A549 (cell line): Measurements from ENCODE around the gene ALDH7A1. TPM values are rescaled to one million over a fixed set of nuclear protein-coding genes. Genes with fewer than 3 reads are reported as not detected.

Experiments used
- ATAC-seq, 2 experiments: fragments of 200-7000 bp in 1 of 2; fragments of >200 bp in 1 of 2; cut with Nextera tagmentation in 1 of 2; cut with Tn5 transposase in 1 of 2; 3 replicates each; pipeline versions ENCODE4 v1.8.0 to v1.9.1; 2018 to 2020; ENCODE audit warnings: mild to moderate bottlenecking in 1 of 2, moderate library complexity in 1 of 2
- CTCF ChIA-PET: fragments of 300-600 bp; sonication (Branson Sonifier 250); formaldehyde crosslinking; extraction: SDS; loops from one replicate; lab custom pipeline; 2021; ENCODE audit warnings: antibody characterized with exemption, inconsistent platforms; lab: Yijun Ruan, JAX
- POLR2A ChIA-PET: fragments of 350-600 bp; formaldehyde crosslinking; extraction: SDS; loops from one replicate; lab custom pipeline; 2021; ENCODE audit warnings: antibody characterized with exemption, inconsistent platforms; lab: Yijun Ruan, JAX
- DNase-seq, 2 experiments: peaks; one replicate each; pipeline versions ENCODE4 v3.0.0 to v3.0.0-alpha.2; 2011 to 2016; ENCODE audit warnings: low read depth in 1 of 2, low spot score in 1 of 2
- FAIRE-seq: peaks from 2 replicates; lab custom pipeline; 2011; peaks lifted over from hg19 to GRCh38; lab: Jason Lieb, UNC
- H3K27ac ChIP-seq, 2 experiments: fragments of >200 bp; sonication (Bioruptor Twin); formaldehyde crosslinking; 3 replicates each; pipeline ENCODE4 v1.5.1; 2016 to 2017
- H3K4me1 ChIP-seq: fragments of >200 bp; sonication (Bioruptor Twin); formaldehyde crosslinking; 3 replicates; pipeline ENCODE4 v1.6.1; 2016
- H3K4me2 ChIP-seq: fragments of >200 bp; sonication (Bioruptor Twin); formaldehyde crosslinking; 3 replicates; pipeline ENCODE4 v1.6.1; 2016
- H3K4me3 ChIP-seq: fragments of >200 bp; sonication (Bioruptor Twin); formaldehyde crosslinking; 3 replicates; pipeline ENCODE4 v1.5.1; 2016
- H3K9me3 ChIP-seq: fragments of >200 bp; sonication (Bioruptor Twin); formaldehyde crosslinking; 3 replicates; pipeline ENCODE4 v1.6.1; 2016
- ATOH8 ChIP-seq: fragments of 250-450 bp; sonication (Bioruptor Pico); IDR thresholded peaks from 2 replicates; pipeline ENCODE4 v1.5.0; 2020; ENCODE audit warnings: low read depth, mild to moderate bottlenecking, moderate library complexity
- BHLHE40 ChIP-seq: IDR thresholded peaks from 2 replicates; pipeline ENCODE4 v1.6.1; 2012; ENCODE audit warnings: low read depth, low read length, inconsistent platforms
- CBX8 ChIP-seq: fragments of 200-600 bp; sonication (generic); IDR thresholded peaks from 2 replicates; pipeline ENCODE4 v1.6.1; 2016
- CEBPB ChIP-seq, 2 experiments: fragments of >200 bp in 1 of 2; sonication (Bioruptor Twin) in 1 of 2; formaldehyde crosslinking in 1 of 2; IDR thresholded peaks; 2 replicates each; pipeline ENCODE4 v1.6.1; 2012 to 2016
- CHD2 ChIP-seq: fragments of 150-350 bp; IDR thresholded peaks from 2 replicates; pipeline ENCODE4 v1.6.1; 2014; ENCODE audit warnings: low read length; ENCODE audit not compliant: partially characterized antibody
- EHMT2 ChIP-seq: fragments of 200-600 bp; sonication (generic); IDR thresholded peaks from 2 replicates; pipeline ENCODE4 v1.6.1; 2016; ENCODE audit warnings: antibody characterized with exemption, low read depth, mild to moderate bottlenecking, moderate library complexity
- FOSL2 ChIP-seq, 2 experiments: fragments of 450-650 bp in 1 of 2; fragments of >200 bp in 1 of 2; sonication (Bioruptor Twin) in 1 of 2; formaldehyde crosslinking; IDR thresholded peaks; 2 replicates each; pipeline versions ENCODE4 v1.5.0 to v1.6.1; 2016 to 2020; ENCODE audit warnings: mild to moderate bottlenecking in 1 of 2, moderate library complexity in 1 of 2
- HEYL ChIP-seq: fragments of 250-450 bp; sonication (Bioruptor Pico); IDR thresholded peaks from 2 replicates; pipeline ENCODE4 v1.8.0; 2021; ENCODE audit warnings: mild to moderate bottlenecking, moderate library complexity
- HOXB13 ChIP-seq: fragments of 250-450 bp; sonication (Bioruptor Pico); IDR thresholded peaks from 2 replicates; pipeline ENCODE4 v1.5.0; 2020; ENCODE audit warnings: low read depth, mild to moderate bottlenecking, moderate library complexity
- HOXB5 ChIP-seq: fragments of 250-450 bp; sonication (Bioruptor Pico); IDR thresholded peaks from 2 replicates; pipeline ENCODE4 v1.5.0; 2020; ENCODE audit warnings: mild to moderate bottlenecking, moderate library complexity
- JUNB ChIP-seq: fragments of >200 bp; sonication (Bioruptor Twin); formaldehyde crosslinking; IDR thresholded peaks from 2 replicates; pipeline ENCODE4 v1.6.1; 2016
- KDM1A ChIP-seq: fragments of 200-600 bp; sonication (generic); IDR thresholded peaks from 2 replicates; pipeline ENCODE4 v1.6.1; 2016; ENCODE audit warnings: low read depth, mild to moderate bottlenecking
- KDM5A ChIP-seq: fragments of 200-600 bp; sonication (generic); IDR thresholded peaks from 2 replicates; pipeline ENCODE4 v1.6.1; 2016; ENCODE audit warnings: antibody characterized with exemption, mild to moderate bottlenecking
- NR3C1 ChIP-seq: fragments of >200 bp; sonication (Bioruptor Twin); formaldehyde crosslinking; IDR thresholded peaks from 3 replicates; pipeline ENCODE4 v1.6.1; 2017
- RAD21 ChIP-seq, 2 experiments: fragments of >200 bp in 1 of 2; sonication (Bioruptor Twin) in 1 of 2; formaldehyde crosslinking in 1 of 2; IDR thresholded peaks in 1 of 2; conservative IDR thresholded peaks in 1 of 2; 2 replicates in 1 of 2; 3 replicates in 1 of 2; pipeline ENCODE4 v1.6.1; 2012 to 2018; ENCODE audit warnings: inconsistent platforms in 1 of 2
- RARB ChIP-seq: fragments of 250-450 bp; sonication (Bioruptor Pico); IDR thresholded peaks from 2 replicates; pipeline ENCODE4 v1.8.0; 2021; ENCODE audit warnings: mild to moderate bottlenecking, moderate library complexity
- USF2 ChIP-seq: fragments of 450-650 bp; IDR thresholded peaks from 2 replicates; pipeline ENCODE4 v1.6.1; 2014; ENCODE audit warnings: antibody characterized with exemption
- whole genome bisulfite sequencing: methylation state at CpG from one replicate; pipeline ENCODE4 v1.1.6; 2017; ENCODE audit errors: missing lambda C conversion rate; 5-methylcytosine and 5-hydroxymethylcytosine counted together
- polyA plus RNA-seq, 4 experiments: library from polyadenylated mRNA; depleted of rRNA in 3 of 4; stranded (reverse); fragments of >200 nt; fragmentation: RNase III in 1 of 4; extraction: RNeasy Plus Mini Kit Qiagen cat#74134 plus additional on column Dnase treatment in 1 of 4; gene quantifications; 2 replicates in 3 of 4; 3 replicates in 1 of 4; pipeline ENCODE4 v1.2.3, GENCODE V29; 2011 to 2017

ALDH7A1 gene
- polyA plus RNA-seq, 2 of the 4 experiments (the other 2 are of a cell fraction): 72.4 to 99.2 TPM

- 75% methylated on average over 5 of the region's 5 CpGs for WGBS
- ChIA-PET POLR2A (no interaction called here), CTCF (interaction anchor here (1.2 kb wide), 1 partner anchor 19 kb away, joined by 4 read pairs; no protein-coding TSS in a partner anchor)
- H3K9me3 ChIP-seq: no peaks in the 10 kb centered on the region; the same call in 2 of the 3 replicates
- DNase-seq (no peak), ATAC-seq (no peak), FAIRE-seq (no peak)
- H3K4me2 ChIP-seq: no peak overlapping the region
- TF ChIP-seq USF2: no peak
- H3K27ac ChIP-seq: peak overlapping the region in 1 of 2 experiments; percentile 22; a peak in 1 of 6 replicates
- H3K4me3 ChIP-seq: no peak overlapping the region
- H3K4me1 ChIP-seq: no peaks in the 10 kb centered on the region
Measured at GRCh38 chr5:126509339-126509738, 85.7 kb downstream of the ALDH7A1 start.

- H3K4me3 ChIP-seq: no peak overlapping the region
- no peak overlapping the region; a peak in 1 of 6 replicates for H3K27ac ChIP-seq
- ATAC-seq (no peak), FAIRE-seq (no peak)
- no peaks in the 10 kb centered on the region for H3K4me1 ChIP-seq
- H3K9me3 ChIP-seq: no peaks in the 10 kb centered on the region; the same call in 2 of the 3 replicates
- TF ChIP-seq USF2 (no peak), HOXB5 (no peak), CBX8 (no peak), CEBPB (IDR thresholded peaks at IDR 0.05) (no peak)
- TF ChIP-seq, all 56 proteins: peak for 0
- DNase-seq: no peak
- POLR2A ChIA-PET: no interaction called here
- CTCF ChIA-PET: interaction anchor here (1.2 kb wide), 1 partner anchor 19 kb away, joined by 4 read pairs; no protein-coding TSS in a partner anchor
- peak overlapping the region; percentile 20; the same call in 1 of the 3 replicates for H3K4me2 ChIP-seq
Measured at GRCh38 chr5:126508962-126509279, 86.1 kb downstream of the ALDH7A1 start.

- no peak for FAIRE-seq
- Histone ChIP-seq H3K27ac (no peak overlapping the region; a peak in 1 of 6 replicates), H3K9me3 (no peaks in the 10 kb centered on the region; the same call in 2 of the 3 replicates), H3K4me1 (no peaks in the 10 kb centered on the region), H3K4me3 (no peak overlapping the region), H3K4me2 (peak overlapping the region; percentile 20; the same call in 1 of the 3 replicates)
- no peak for TF ChIP-seq FOSL2 (IDR thresholded peaks at IDR 0.05)
- no peak for TF ChIP-seq FOSL2 (CRISPR knock-in tag; IDR thresholded peaks at IDR 0.05)
- TF ChIP-seq BHLHE40: no peak
- TF ChIP-seq JUNB: no peak
- no peak for TF ChIP-seq EHMT2
- TF ChIP-seq RAD21 (conservative IDR thresholded peaks at IDR 0.05 in 1 of 2, IDR thresholded peaks at IDR 0.05 in 1 of 2): no peak
- TF ChIP-seq KDM1A: no peak
- TF ChIP-seq HOXB13 (CRISPR knock-in tag): no peak
- no peak for TF ChIP-seq ATOH8 (CRISPR knock-in tag)
- no peak for TF ChIP-seq KDM5A
- no peak for TF ChIP-seq NR3C1
- TF ChIP-seq RARB (CRISPR knock-in tag): no peak
- ChIA-PET CTCF (interaction anchor here (1.2 kb wide), 1 partner anchor 18 kb away, joined by 4 read pairs; no protein-coding TSS in a partner anchor), POLR2A (no interaction called here)
- 64% methylated on average over 13 of the region's 13 CpGs for WGBS
- DNase-seq: no peak
- ATAC-seq: no peak
Measured at GRCh38 chr5:126508251-126508961, 86.6 kb downstream of the ALDH7A1 start.

GRCh38 chr5:126506079-126506478 is 88.9 kb downstream of the ALDH7A1 start:
- ATAC-seq (no peak), DNase-seq (no peak), FAIRE-seq (no peak)
- no peaks in the 10 kb centered on the region for H3K9me3 ChIP-seq
- POLR2A ChIA-PET: no interaction called here
- CTCF ChIA-PET: no interaction called here
- no peak overlapping the region for H3K4me2 ChIP-seq
- 78% methylated on average over 4 of the region's 4 CpGs for WGBS
- H3K4me3 ChIP-seq: no peak overlapping the region
- H3K27ac ChIP-seq: no peak overlapping the region
- no peaks in the 10 kb centered on the region for H3K4me1 ChIP-seq
- TF ChIP-seq CHD2: no peak
- TF ChIP-seq HEYL: no peak
